ENCODE measurements around the gene CSMD2. TPM values are rescaled to one million over a fixed set of nuclear protein-coding genes. Genes with fewer than 3 reads are reported as not detected.

CSMD2 gene
- total and polyA plus RNA-seq, 2 of the 8 experiments (the other 6 are each of a cell fraction or from before 2014, with no cell fraction given), result 7.0 to 14.7 TPM

DNA sequence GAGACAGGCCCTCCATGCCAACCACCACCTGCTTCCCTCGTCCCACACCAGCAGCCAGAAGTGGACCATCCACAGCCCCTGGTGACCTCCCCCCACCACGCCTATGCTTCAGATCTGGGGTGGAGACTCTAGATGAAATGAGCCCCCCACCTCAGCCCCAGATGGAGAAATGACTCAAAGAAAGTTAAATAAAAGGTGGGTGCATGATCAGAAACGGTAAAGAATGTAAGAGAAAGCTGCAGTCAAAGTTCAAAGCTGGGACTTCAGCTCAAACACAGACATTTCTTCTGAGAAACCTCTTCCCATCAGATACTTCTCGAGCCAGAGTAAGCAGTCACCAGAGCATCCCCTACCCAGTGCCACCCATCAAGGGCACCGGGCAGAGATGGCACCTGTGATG is 344.2 kb downstream of the CSMD2 start:
- ChIA-PET POLR2A (ENCODE audit: partially characterized antibody) (no interaction called here), CTCF (ENCODE audit: partially characterized antibody) (interaction anchor here (1.1 kb wide), 2 partner anchors 9 to 39 kb away, joined by 3 to 4 read pairs; no protein-coding TSS in a partner anchor)
- H3K4me2 ChIP-seq (ENCODE audit: insufficient read depth in 1 of 2, low read depth in 2 of 2, low read length in 2 of 2), result no peak overlapping the region
- H2BK5ac ChIP-seq (ENCODE audit: low read depth, low read length), result no peak overlapping the region
- DNase-seq (ENCODE audit: low read depth in 1 of 2, low spot score in 2 of 2) (no peak), FAIRE-seq (no peak)
- no peak overlapping the region for H2BK15ac ChIP-seq (ENCODE audit: low read length)
- H3K4me1 ChIP-seq (replicated peaks in 1 of 4; ENCODE audit: control insufficient read depth in 3 of 4, insufficient read depth in 4 of 4, low read length in 3 of 4), result no peaks in the 10 kb centered on the region
- no peaks in the 10 kb centered on the region for H3K79me1 ChIP-seq (ENCODE audit: low read depth, low read length)
- no peak overlapping the region for H3K4me3 ChIP-seq (ENCODE audit: extremely low read depth in 1 of 4, insufficient read depth in 2 of 4, low read depth in 3 of 4, low read length in 4 of 4)
- no peak overlapping the region for H2BK120ac ChIP-seq (replicated peaks; ENCODE audit: low read depth, low read length)
- H3K27ac ChIP-seq (ENCODE audit: low read depth, low read length), result no peak overlapping the region
- H2BK12ac ChIP-seq (ENCODE audit: low read depth, low read length), result no peak overlapping the region
- H3K56ac ChIP-seq (replicated peaks; ENCODE audit: insufficient read length, low read depth, low read length), result no peak overlapping the region
- no peak overlapping the region for H3K14ac ChIP-seq (ENCODE audit: insufficient read length)
- no peak overlapping the region for H4K5ac ChIP-seq (ENCODE audit: insufficient read length, low read depth, low read length)
- no peaks in the 10 kb centered on the region for H3K27me3 ChIP-seq (replicated peaks in 1 of 4; ENCODE audit: control insufficient read depth in 3 of 4, extremely low read depth in 1 of 4, insufficient read depth in 3 of 4, low read length in 3 of 4)
- no peak overlapping the region for H3K4ac ChIP-seq (replicated peaks; ENCODE audit: insufficient read length, low read depth, low read length)
- no peak overlapping the region for H4K8ac ChIP-seq (ENCODE audit: extremely low read depth, insufficient read depth, low read length)
- H3K36me3 ChIP-seq (ENCODE audit: control insufficient read depth in 2 of 4, insufficient read depth in 4 of 4, low read length in 3 of 4), result no peaks in the 10 kb centered on the region; a peak in 2 of 8 replicates
- WGBS, 2 experiments (ENCODE audit: extremely low coverage in 1 of 2, insufficient coverage in 1 of 2, insufficient read length in 1 of 2, insufficient replicate concordance in 2 of 2, low coverage in 1 of 2, low lambda C conversion rate in 2 of 2, missing lambda C conversion rate in 1 of 2), result 92% methylated on average over 5 of the region's 5 CpGs; no CpG with 5 or more reads in 1 of the 2 experiments
- H3K79me2 ChIP-seq (ENCODE audit: control insufficient read depth in 1 of 2, insufficient read depth in 2 of 2, low read length in 2 of 2), result no peaks in the 10 kb centered on the region
- no peaks in the 10 kb centered on the region for H3K23me2 ChIP-seq (ENCODE audit: low read depth, low read length)
- no peak overlapping the region for H2BK20ac ChIP-seq (ENCODE audit: low read length)
- H3K18ac ChIP-seq (ENCODE audit: extremely low read depth, low read length), result no peak overlapping the region
- no peak overlapping the region for H2AK5ac ChIP-seq (ENCODE audit: low read depth, low read length)
- no peak overlapping the region for H4K91ac ChIP-seq (replicated peaks; ENCODE audit: insufficient read length, low read length)
- H4K20me1 ChIP-seq (replicated peaks in 1 of 2; ENCODE audit: control insufficient read depth in 1 of 2, insufficient read depth in 2 of 2, low read length in 2 of 2), result no peaks in the 10 kb centered on the region
- TF ChIP-seq HDAC2 (IDR thresholded peaks at IDR 0.05; ENCODE audit: borderline replicate concordance in 1 of 2, low read depth in 2 of 2, low read length in 2 of 2) (no peak), PHF8 (conservative IDR thresholded peaks at IDR 0.05; ENCODE audit: low read depth, low read length) (no peak), TAF7 (optimal IDR thresholded peaks at IDR 0.05; ENCODE audit: borderline replicate concordance, low read depth, low read length) (no peak)
- TF ChIP-seq, protein P1, sequence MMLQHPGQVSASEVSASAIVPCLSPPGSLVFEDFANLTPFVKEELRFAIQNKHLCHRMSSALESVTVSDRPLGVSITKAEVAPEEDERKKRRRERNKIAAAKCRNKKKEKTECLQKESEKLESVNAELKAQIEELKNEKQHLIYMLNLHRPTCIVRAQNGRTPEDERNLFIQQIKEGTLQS (IDR thresholded peaks at IDR 0.05; ENCODE audit: insufficient read depth, low read depth, low read length), result no peak
- H2AFZ ChIP-seq (ENCODE audit: low read length), result no peak overlapping the region
- no peak overlapping the region for H3K9ac ChIP-seq (replicated peaks in 1 of 4; ENCODE audit: extremely low read depth in 1 of 4, low read depth in 3 of 4, low read length in 3 of 4)
- no peak overlapping the region for H3K23ac ChIP-seq (ENCODE audit: insufficient read length)
- no peaks in the 10 kb centered on the region; a peak in 1 of 4 replicates for H3K9me3 ChIP-seq (ENCODE audit: insufficient read depth in 2 of 2, low read depth in 1 of 2, low read length in 1 of 2)
